GF-D8 (cell line): ENCODE data around the gene MAP3K14.
A peak's percentile ranks its signal among the peaks of the same experiment; 100 is the strongest.

Source experiments
- DNase-seq: peaks from one replicate; lab custom pipeline; 2025; lab: John Stamatoyannopoulos, UW

The MAP3K14 gene

DNA sequence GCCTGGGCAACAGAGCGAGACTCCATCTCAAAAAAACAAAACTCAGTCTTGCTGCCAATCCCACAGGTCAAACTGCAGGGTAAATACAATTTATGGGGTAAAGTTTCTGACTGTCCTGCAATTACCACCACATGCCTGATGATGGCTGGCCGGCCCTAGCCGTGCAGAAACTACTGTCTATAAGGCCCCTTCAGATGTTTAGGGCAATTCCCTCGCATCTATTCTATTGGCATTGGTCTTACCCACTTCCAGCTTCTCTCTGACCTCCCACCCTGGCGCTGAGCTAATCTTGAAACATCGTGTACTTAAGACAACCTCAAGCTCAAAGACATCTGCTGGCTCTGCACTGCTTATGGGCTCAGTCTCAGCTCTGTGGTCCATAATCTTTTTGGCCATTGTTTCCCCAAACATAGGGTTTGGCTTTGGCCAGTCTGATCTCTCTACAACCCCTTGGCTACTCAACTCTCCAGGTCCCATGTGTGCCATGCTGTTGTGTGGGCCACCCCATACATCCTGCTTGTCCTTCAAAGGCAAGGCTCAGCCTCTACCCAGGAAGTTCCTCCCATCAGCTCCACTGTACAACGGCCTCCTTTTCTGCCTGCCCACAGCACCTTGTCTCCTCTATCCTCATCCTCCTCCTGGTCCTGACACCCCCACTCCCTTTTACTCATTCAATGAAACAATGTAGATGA, 16.6 kb downstream of the MAP3K14 start:
- no peak for DNase-seq

DNA sequence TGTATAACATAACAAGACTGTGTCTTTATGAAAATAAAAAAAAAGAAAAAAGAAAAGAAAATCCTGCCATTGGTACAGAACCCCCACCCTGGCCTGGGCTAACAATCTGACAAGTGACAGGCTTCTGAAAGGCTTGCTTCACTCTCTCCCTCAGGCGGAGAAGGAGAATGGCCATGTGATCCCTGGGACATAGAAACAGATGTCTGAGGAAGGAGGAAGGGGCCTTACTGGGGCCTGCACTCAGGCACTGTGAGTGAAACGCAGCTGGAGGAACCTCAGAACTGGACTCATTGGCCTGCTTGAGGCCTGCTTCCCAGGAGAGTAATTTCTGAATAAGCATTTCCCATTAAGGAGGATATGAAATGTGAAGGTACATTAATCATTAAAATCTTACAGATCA, 17.5 kb downstream of the MAP3K14 start:
- DNase-seq = no peak

DNA sequence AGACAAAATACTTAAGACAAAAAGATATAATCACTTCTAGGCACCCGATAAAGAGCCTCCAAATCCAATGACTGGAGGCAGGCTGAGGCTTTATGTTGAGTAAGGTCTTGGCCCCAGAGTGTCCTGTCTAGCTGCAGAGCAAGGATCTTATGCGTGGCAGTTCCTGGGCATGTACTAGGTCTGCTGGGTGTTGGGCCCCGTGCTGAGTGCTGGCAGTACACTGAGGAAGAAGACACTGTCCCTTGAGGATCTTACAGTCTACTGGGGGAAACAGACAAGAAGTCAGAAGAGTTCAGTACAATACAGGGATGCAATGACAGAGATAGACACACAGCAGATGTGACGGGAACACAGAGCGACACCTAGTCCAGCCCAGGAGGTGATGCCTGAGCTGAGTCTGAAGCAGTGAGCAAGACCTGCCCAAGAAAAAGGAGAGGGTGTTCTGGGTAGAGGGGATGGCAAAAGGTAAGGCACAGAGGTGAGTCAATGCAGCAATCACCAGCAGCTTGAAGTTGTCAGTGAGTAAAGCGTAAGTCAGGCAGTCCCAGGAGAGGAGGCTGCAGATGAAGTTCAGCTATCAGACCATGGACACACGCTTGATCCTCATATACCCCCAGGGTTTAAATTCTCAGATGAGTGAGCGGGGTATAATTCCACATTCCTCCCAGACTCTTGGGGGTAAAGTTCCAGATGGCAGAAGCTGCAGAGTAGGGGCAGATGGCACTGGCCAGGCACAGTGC, 18.1 kb downstream of the MAP3K14 start:
- DNase-seq = no peak

DNA sequence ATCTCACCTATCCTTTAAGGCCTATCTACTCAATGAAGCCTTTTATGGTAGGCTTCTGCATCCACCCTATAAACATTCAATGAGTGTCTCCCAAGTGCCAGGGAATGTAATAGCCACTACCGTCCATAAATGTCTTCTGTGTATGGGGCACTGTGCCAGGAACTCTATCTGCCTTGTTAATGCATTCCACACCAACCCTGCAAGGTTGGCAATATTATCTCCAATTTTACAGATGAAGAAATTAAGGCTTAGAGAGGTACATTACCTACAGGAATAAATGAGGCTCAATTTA, 20.0 kb downstream of the MAP3K14 start:
- DNase-seq = no peak

DNA sequence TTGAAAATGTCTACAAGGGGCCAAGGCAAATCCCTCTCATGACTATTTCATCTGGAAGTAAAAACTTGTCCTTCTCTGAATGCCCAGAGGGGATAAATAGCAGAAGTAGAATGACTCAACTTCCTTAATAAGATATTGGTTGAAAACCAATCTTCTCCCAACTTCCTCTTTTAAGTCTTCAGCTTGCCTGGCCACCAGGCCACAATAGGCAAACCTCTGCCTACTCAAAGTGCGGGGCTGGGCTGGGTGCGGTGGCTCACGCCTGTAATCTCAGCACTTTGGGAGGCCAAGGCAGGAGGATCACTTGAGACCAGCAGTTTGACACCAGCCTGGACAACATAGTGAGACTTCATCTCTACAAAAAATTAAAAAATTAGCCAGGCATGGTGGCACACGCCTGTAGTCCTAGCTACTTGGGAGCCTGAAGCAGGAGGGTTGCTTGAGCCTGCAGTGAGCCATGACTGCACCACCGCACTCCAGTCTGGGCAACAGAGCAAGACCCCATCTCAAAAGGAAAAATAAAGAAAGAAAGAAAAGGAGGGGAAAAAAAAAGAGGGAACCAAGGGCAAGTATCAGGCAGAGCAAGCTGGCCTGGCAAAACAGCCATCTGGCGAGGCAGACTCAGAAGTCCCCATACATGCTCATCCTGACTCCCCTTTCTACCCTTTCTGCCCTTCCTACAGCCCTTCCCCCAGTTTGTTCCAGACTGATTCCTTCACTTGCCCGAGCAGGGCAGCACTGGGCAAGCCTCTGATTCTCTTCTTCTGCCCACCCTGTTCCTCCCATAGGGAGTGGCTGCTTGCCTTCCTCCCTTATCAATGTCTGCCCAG, 20.6 kb downstream of the MAP3K14 start:
- DNase-seq = peak; percentile 89

DNA sequence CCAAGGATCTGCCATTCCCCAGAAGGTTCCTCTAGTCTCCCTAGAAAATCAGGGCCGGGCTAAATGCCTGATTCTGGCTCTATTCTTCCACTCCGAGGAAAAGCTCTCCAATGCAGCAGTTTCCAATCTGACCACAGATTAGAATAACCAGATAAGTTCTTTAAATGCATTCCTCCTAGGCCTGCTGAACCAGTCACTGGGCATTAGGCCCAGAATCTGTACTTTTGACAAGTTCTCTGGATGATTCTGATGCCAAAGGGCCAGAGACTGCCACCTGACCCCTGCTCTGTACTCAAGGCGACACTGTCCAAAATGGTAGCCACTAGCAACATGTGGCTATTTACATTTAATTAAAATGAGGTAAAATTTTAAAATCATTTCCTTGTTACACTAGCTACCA, 22.3 kb downstream of the MAP3K14 start:
- DNase-seq = no peak

DNA sequence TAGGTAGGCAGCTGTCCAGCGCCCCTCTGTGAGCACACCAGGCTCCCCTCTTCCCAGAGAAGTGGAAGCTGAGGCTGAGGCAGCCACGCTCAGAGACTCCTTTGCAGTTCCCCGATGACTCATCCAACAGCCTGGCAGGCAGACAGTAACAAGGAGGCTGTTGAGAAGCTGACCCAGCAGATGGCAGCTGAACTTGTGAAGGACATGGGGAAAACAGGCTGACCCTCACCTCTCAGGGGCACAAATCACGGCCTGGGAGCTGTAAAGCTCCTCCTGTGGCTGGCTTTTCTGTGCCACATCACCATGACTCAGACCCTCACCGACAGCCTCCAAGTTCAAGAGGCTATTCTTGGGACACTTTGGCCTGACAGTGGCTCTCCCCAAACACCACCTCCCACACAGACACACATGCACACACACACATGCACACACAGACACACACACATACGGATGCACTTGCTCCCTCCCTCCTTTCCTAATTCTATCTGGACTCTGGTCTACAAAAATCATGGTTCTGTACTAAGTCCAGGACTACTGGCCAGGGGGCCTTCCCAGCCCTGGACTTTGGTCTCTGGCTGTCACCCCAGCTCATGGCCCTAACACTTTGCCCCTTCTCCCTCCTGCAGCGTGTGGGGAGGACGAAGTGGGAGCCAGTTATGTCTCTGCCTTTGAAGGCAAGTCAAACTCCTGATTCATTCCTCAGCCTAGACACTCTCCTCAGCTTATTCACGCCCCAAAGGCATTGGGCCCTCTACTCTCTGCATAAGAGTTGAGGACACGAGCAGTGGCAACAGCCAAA, 23.2 kb downstream of the MAP3K14 start:
- no peak for DNase-seq

DNA sequence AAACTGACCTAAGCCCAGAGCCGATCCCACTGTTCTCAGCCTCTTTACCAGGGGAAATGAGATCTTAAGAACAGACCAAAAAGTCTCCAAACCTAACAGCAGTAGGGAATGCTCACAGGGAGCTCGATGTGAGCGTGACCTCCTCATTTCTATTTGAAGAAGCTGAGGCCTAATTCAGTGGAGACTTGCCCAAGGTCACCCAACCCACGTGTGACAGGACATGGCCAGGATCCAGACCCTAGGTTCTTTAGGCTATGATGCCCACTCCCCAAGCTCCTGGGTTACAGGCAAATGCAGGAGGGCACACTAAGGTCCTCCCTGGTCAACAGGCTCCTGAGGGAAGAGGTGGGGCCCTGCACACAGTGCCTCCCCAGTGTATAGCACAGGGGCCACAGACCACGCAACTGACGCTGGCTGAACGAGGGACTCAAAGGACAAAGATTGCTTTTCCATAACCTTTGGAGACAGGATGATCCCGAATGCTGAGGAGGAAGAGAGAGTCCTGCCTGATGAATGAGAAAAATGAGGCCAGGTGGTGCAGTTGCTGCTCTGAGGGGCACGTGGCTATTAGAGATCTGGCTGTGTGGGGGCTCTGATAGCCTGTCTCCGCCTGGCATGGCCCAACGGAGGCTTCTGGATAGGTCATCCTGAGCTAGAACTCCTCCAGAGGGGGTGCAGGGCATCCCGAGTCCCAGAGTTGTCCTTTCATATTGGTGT, 24.0 kb downstream of the MAP3K14 start:
- DNase-seq = no peak

DNA sequence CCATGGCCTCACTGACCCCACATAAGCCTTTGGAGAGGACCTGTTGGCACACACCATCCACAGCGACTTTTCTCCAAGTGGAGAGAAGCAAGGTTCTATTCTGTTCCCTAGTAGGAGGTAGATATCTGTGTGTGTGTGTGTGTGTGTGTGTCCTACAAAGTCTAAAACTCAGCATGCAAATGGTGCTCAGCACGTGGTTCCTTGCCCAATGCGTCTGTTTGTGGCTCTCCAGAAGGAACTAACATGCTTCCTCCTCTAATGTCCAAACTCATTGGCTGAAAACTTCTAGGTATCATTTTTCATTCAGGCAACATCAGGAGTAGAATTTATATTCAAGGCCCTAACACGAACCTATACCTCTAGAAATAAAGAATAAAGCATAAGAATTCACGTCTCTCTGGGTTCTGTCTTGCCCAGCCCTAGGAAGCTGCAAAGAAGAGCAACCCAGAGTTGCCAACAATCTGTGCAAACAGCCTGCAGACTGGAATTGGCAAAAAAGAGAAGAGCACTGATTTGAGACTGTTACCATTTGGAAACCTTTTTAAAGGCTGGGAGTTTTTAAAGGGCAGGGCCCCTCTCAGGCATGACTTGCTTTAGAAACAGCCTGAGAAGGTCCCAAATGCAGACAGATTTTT, 25.5 kb downstream of the MAP3K14 start:
- peak; percentile 57 for DNase-seq

DNA sequence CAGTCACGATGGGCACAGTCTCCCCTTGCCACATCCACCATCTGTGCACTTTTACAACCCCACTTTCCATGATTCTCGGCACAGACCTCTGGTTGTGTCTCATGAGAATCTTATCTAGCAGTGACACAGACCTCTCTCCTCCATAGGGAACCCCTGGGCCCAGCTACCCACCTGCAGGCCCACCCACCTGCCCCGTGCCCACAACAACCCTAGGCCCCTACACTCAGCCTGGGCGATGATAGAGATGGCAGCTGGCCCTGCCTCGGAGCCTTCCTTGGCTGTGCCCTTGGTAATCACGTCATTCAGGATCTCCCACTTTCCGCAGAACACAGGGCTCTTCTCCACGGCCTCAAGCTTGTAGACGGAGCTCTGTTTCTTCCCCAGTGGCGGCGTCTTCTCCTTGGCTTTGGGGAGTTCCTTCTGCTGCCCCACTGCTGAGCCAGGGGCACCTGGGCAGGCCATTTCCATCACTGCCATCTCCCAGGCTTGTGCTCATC, 26.5 kb downstream of the MAP3K14 start:
- DNase-seq = no peak

DNA sequence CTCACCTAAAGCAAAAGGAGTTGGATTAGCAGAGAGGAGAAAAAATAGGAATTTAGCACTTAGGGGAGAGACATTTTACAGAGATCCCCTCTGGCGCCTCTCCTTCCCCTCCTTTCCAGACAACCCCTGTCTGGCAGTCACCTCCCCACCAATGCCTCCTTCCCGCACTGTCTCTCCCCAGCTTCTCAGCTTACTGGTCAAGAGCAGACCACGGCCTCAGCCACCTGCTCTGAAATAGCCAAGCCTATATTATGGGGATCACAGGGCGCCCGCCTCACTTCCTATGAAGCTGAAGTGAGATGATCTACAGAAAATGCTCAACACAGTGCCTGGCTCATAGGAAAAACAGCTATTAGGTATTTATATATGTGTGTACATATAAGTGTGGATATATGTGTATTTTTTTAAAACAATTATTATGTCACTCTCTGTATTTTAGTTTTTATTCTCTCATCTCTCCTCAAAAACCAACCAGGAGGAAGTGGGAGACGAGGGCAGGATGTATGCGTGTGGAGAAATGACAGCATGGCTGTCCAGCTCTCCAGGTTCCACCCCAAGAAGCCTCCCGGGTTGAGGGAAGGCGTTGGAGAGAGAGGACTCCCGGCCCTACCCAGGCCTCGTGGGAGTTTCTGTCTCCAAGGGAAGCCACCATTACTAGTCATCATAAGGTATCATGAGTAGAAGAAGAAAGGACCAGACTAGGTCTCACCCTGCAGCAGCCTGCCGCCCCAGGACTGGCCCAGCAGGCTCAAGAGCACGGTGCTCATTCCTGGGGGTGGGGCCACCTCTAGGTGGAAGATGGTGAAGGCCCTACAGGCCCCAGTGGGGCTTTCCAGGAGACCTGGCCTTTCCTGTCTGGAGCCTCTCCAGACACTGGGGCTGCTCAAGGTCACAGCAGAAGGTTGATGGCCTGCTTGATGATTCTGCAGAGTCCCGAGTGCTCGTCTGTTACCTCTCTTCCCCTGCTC, 27.2 kb downstream of the MAP3K14 start:
- DNase-seq = no peak

DNA sequence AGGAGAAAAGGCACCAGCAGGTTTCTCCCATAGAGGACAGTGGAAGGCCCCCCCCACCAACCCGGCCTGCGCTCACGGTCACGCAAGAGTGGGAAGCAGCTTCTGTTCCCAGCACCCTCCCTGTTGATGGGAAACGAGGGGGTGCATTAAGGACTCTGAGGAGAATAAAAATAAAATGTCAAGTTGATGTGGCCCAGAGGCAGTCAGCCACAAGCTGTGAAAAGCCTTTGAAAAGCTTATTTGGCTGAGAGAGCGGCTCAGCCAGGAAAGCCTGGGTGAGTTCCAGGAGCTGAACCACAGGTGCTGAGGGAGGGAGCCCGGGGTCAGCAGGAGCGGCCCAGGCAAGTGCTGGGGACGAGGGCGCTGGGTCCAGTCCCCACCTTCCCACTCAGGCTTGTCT, 28.0 kb downstream of the MAP3K14 start:
- DNase-seq = no peak

DNA sequence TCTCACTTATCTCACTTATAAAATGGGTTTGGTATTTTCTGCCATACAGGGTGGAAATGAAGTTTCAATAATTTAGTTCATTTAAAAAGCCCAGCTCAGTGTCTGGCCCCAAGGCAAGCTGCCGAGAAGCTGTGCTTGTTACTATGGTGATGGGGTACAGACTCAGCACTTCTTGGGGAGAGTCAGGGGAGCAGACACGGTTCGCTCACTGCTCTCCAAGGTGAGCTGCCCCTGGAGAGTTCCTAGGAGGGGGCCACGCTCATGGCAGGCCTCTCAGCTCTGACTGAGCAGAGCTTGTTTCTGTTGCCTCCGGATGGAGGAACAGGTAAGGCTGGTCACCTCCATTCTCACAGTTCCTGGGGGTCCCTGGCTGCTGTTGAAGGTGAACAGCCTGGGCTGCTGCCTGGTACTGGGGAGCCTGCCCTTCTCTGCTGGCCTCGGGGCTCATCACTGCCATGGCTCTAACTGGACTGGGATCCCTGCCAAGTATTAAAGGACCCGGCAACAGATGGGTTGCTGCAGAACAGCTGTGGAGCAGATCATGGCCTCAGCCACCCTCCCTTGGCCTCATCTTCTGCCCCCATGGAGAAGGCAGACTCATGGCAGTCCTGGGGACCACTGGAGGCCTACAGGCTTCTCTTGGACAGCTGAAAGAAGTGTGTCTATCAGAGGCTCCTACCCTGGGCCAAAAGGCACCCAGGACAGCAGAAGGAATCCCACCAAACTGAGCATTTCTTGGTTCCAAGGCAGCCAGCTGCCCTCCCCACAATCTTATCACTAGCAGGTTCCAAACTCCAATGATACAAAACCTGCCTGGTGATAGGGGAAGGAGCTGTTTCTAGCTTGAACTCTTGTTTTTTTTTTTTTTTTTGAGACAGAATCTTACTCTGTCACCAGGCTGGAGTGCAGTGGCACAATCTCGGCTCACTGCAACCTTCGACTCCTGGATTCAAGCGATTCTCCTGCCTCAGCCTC, 29.0 kb downstream of the MAP3K14 start:
- DNase-seq = no peak

DNA sequence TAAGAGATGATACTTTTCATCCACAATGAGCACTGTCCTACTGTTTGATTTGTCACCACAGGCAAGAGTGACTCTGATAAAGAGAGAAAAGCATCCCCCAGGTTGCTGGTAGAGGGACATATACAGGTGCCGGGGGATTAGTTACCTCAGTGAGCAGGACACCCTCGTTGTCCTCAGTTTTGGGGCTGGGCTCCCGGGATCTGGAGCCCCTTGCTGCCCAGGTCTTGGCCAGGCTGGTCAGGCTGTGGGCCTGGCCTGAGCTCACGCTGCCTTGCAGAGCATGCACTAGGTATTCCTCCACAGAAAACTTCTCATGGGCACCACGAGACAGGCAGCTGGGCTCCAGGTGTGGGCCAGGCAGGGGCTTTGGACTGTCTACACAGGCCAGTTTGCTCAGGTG, 30.5 kb downstream of the MAP3K14 start:
- DNase-seq = no peak

DNA sequence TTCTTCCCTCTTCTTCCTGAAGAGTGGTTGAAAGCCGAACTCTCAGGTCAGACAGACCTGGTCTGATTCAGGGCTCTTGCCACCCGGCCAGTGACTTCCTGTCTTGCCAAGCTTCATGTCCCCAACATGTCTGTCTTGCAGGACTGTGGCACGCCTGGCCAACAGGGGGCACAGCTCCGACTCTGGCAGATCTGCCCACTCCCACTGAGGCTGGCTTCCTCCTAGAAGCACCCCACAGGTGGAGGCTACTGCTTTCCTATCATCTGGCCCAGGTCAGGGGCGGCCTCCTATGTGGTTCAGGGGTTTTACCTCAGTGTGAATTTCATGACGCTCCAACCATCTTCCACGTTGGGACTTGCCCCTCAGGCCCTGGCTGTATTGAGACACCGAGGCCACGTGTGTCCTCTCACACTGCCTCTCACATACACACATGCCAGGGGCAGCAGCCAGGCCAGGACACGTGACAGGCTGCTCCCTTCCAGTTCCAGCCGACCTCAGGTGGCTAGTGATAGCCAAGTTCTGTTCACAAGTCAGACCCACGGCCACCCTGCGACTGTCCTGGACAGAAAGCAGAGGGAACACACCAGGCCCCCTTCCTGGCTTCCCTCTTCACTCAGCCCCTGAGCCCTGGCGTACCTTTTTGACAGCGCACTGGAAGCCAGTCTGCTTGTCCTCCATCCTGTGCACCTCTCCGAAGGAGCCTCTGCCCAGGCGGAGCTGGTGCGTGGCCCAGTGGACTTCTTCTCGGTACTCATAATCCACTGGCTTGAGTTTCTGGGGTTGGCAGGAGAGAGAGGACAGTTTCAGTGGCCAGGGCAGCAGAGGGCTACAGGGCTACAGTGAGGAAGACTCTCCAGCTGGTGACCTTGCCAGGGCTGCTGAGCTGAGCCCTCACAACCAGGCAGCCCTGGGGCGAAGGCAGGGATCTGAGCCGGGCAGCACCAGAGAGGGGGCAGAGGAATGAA, 32.4 kb downstream of the MAP3K14 start:
- no peak for DNase-seq

DNA sequence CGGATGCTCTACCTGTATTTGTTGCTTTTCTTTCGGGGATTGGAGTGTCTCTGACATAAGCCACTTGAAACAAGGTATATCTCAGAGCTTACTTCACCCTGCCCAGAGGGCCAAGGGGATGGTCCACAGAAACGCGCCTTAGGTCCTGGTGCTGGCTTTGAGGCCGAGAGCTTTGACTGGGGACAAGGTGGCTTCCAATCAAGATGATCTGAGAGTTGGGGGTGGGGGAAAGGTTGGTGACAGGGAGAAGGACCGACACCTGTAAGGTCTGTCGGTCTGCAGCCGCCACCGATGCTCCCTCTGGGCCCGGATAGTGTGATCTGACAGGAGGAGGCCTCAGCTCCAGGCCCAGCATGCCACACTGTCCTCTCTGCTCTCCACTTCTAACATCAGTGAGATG, 33.1 kb downstream of the MAP3K14 start:
- DNase-seq = no peak
